Type B pancreatic cell (in vitro differentiated cells): Measurements from ENCODE around the gene GAB3. TPM values are rescaled to one million over a fixed set of nuclear protein-coding genes. Genes with fewer than 3 reads are reported as not detected.

Experiments used
- DNase-seq: peaks from one replicate; pipeline ENCODE4 v3.0.0; 2021; ENCODE audit warnings: mixed read lengths; ENCODE audit not compliant: unreplicated experiment; ENCODE audit errors: extremely low spot score
- H3K27ac Mint-ChIP-seq: 2 replicates; pipeline ENCODE4 v1.8.0; 2021; ENCODE audit warnings: mild to moderate bottlenecking, mixed read lengths
- H3K27me3 Mint-ChIP-seq: 2 replicates; pipeline ENCODE4 v1.8.0; 2021; ENCODE audit warnings: mixed read lengths
- H3K36me3 Mint-ChIP-seq: 2 replicates; pipeline ENCODE4 v1.8.0; 2021; ENCODE audit warnings: mixed read lengths
- H3K4me1 Mint-ChIP-seq: one replicate; pipeline ENCODE4 v1.8.0; 2021; ENCODE audit warnings: mixed read lengths; ENCODE audit not compliant: unreplicated experiment
- H3K4me3 Mint-ChIP-seq: 2 replicates; pipeline ENCODE4 v1.8.0; 2021; ENCODE audit warnings: mild to moderate bottlenecking, mixed read lengths
- H3K9me3 Mint-ChIP-seq: 2 replicates; pipeline ENCODE4 v1.8.0; 2021; ENCODE audit warnings: mixed read lengths
- long read RNA-seq: library from polyadenylated mRNA; unstranded; transcript quantifications from one replicate; pipeline ENCODE4 v2.0.0, GENCODE V29; 2020
- total RNA-seq: library from RNA; stranded (reverse); gene quantifications from 2 replicates; pipeline ENCODE4 v1.2.1, GENCODE V29; 2021; ENCODE audit warnings: low replicate concordance
- TF ChIP-seq, protein P1 (sequence below): fragments of 200-600 bp; sonication (generic); conservative IDR thresholded peaks from 2 replicates; pipeline ENCODE4 v1.5.0; 2021; ENCODE audit warnings: antibody characterized with exemption, mild to moderate bottlenecking

GAB3 gene, protein sequence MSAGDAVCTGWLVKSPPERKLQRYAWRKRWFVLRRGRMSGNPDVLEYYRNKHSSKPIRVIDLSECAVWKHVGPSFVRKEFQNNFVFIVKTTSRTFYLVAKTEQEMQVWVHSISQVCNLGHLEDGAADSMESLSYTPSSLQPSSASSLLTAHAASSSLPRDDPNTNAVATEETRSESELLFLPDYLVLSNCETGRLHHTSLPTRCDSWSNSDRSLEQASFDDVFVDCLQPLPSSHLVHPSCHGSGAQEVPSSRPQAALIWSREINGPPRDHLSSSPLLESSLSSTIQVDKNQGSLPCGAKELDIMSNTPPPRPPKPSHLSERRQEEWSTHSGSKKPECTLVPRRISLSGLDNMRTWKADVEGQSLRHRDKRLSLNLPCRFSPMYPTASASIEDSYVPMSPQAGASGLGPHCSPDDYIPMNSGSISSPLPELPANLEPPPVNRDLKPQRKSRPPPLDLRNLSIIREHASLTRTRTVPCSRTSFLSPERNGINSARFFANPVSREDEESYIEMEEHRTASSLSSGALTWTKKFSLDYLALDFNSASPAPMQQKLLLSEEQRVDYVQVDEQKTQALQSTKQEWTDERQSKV
- 0.19 TPM in 1 of 2 replicates, not detected in the other for total RNA-seq
- long read RNA-seq, result 0 reads

DNA sequence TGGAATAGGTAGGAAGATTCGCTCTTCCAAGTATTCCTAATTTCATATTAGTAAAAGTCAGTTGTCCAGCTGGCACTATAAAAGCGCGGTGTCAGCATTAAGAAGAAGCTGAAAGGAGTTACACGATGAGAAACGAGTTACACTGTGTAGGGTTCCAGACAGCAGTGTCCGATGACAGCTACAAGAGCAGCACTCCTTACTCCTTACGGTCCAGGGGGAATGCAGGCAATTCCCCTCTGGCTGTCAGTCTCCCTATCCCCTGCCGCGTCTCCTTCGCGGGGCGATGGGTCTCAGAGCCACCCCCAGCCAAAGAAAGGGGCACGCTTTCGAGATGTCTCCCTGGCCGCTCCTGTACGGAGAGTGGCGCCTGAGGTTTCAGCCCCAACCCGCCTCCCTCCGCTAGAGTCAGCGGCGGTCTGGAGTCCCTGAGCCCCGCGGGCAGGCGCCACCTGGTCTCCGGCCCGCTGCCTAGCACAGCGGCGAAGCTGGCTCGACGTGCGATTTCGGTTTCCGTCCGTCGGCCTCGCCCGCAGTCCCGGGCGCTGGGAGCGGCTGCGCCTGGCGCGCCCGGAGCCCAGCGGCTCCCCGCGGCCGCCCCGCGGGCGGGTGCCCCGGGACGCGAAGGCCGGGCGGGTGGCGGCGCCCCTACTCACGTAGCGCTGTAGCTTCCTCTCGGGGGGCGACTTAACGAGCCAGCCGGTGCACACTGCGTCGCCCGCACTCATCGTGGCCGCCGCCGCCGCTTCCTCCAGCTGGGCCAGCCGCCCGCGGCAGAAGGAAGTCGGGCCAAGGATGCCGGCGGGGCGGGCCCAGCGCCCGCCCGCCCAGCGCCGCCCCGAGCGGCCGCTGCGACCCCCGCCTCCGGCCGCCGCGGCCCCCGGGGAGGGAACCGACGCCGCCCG is at the start of gene GAB3:
GAB3 (minus strand) TSS at position 777 of the 902 bp plus-strand sequence; CDS start at position 725, 52 bp downstream.
- H3K9me3 Mint-ChIP-seq, result peaks cover 4% of the 10 kb centered on the region
- peaks cover 61% of the 10 kb centered on the region for H3K27me3 Mint-ChIP-seq
- no peaks in the 10 kb centered on the region for H3K36me3 Mint-ChIP-seq
- no peak within 1 kb of the TSS for H3K27ac Mint-ChIP-seq
- TF ChIP-seq, protein P1, sequence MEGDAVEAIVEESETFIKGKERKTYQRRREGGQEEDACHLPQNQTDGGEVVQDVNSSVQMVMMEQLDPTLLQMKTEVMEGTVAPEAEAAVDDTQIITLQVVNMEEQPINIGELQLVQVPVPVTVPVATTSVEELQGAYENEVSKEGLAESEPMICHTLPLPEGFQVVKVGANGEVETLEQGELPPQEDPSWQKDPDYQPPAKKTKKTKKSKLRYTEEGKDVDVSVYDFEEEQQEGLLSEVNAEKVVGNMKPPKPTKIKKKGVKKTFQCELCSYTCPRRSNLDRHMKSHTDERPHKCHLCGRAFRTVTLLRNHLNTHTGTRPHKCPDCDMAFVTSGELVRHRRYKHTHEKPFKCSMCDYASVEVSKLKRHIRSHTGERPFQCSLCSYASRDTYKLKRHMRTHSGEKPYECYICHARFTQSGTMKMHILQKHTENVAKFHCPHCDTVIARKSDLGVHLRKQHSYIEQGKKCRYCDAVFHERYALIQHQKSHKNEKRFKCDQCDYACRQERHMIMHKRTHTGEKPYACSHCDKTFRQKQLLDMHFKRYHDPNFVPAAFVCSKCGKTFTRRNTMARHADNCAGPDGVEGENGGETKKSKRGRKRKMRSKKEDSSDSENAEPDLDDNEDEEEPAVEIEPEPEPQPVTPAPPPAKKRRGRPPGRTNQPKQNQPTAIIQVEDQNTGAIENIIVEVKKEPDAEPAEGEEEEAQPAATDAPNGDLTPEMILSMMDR, result no peak
- no peak for DNase-seq
- no peaks in the 10 kb centered on the region for H3K4me1 Mint-ChIP-seq
- peak within 1 kb of the TSS; percentile 78 for H3K4me3 Mint-ChIP-seq

DNA sequence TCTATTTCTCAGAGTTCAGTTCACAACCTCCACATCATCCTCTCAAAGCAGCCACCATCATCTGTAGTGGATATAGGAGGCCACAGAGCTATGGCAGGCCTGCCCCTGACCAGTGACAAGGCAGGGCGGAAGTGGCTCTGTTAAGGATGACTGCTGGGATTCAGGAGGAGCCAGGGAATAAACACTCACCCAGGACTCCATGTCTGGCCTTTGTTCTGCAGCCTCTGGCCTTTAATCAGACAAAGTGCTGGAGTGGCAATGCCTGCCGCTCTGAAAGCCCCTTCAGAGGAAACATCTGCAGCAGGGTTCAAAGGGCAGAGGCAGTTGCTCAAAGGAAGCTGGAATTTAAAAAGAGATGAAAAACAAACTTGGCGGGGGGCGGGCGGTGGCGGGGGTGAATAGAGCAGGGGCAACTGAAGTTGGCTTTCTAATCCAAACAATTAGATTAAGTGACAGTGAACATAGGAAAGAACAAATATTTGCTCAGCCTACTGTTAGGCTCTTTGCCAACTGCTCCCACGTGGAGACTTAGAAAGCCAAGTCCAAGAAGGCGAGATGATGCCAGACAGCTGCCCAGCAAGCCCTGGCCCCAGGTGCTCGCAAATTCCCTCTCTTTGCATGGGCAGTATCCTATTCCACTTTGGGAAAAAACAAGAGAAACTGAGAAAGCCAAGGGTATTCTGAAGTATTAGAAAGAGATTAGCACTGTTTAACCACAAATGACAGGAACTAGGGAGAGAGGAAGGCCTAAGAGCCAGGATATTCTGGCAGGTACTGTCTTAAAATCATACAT is 48.9 kb upstream of the GAB3 start:
- peak overlapping the region; percentile 6 for H3K27ac Mint-ChIP-seq
- TF ChIP-seq, protein P1, result no peak
- no peaks in the 10 kb centered on the region for H3K36me3 Mint-ChIP-seq
- peak overlapping the region; percentile 39 for H3K4me3 Mint-ChIP-seq
- DNase-seq, result no peak
- H3K27me3 Mint-ChIP-seq, result peaks cover 11% of the 10 kb centered on the region
- H3K9me3 Mint-ChIP-seq, result no peaks in the 10 kb centered on the region
- H3K4me1 Mint-ChIP-seq, result peaks cover 14% of the 10 kb centered on the region

DNA sequence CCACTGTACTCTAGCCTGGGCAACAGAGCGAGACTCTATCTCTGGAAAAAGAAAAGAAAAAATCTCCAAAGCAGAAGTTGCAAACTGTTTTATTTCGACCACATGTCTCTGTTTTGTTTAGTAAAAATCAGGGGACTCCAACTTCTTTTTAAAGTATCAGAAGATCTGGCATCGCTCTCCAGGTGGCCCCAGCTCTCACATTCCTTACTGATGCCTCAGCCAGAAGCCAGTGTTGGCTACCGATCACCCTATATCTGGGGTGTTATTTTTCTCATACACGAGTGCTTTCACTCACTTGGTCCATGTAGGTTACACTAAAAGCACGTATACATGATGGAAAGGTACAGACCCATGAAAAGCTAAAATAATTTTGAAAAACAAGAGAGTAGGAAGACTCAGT is 46.1 kb upstream of the GAB3 start:
- DNase-seq, result no peak
- Mint-ChIP-seq H3K36me3 (no peaks in the 10 kb centered on the region), H3K27me3 (no peaks in the 10 kb centered on the region)

GRCh38 chrX:154795016-154795415 is 44.1 kb upstream of the GAB3 start:
- Mint-ChIP-seq H3K9me3 (no peaks in the 10 kb centered on the region), H3K4me3 (no peak overlapping the region), H3K36me3 (no peaks in the 10 kb centered on the region), H3K4me1 (peaks cover 10% of the 10 kb centered on the region), H3K27ac (no peak overlapping the region), H3K27me3 (no peaks in the 10 kb centered on the region)
- TF ChIP-seq, protein P1, result no peak
- no peak for DNase-seq

More for the DNA sequence above, 46.1 kb upstream of the GAB3 start:
- TF ChIP-seq, protein P1, result no peak
- H3K4me1 Mint-ChIP-seq, result peaks cover 14% of the 10 kb centered on the region
- H3K27ac Mint-ChIP-seq, result no peak overlapping the region
- H3K4me3 Mint-ChIP-seq, result no peak overlapping the region
- H3K9me3 Mint-ChIP-seq, result no peaks in the 10 kb centered on the region
